GM13977 (cell line): Measurements from ENCODE around the gene ACSF3.

Experiments used
- DNase-seq: peaks from one replicate; pipeline ENCODE4 v3.0.0; 2012; ENCODE audit warnings: low spot score
- CTCF ChIP-seq: IDR thresholded peaks from 2 replicates; pipeline ENCODE4 v1.5.1; 2012; ENCODE audit warnings: mild to moderate bottlenecking, control low read depth; ENCODE audit not compliant: insufficient read depth; ENCODE audit errors: extremely low read depth, missing control alignments
- in situ Hi-C: fragments of 300-500 bp; cut with MboI; formaldehyde crosslinking; loops from one replicate; pipeline ENCODE4 v1.12.0; 2022; ENCODE audit warnings: low sequenced_read_pairs, low pct_unique_long_range_greater_than_20kb, mixed read lengths, inconsistent platforms; ENCODE audit not compliant: unreplicated experiment

Gene ACSF3

GRCh38 chr16:89114159-89114981 is 20.7 kb downstream of the ACSF3 start:
- no peak for DNase-seq
- no peak for TF ChIP-seq CTCF
- in situ Hi-C loops: no loop called here

DNA sequence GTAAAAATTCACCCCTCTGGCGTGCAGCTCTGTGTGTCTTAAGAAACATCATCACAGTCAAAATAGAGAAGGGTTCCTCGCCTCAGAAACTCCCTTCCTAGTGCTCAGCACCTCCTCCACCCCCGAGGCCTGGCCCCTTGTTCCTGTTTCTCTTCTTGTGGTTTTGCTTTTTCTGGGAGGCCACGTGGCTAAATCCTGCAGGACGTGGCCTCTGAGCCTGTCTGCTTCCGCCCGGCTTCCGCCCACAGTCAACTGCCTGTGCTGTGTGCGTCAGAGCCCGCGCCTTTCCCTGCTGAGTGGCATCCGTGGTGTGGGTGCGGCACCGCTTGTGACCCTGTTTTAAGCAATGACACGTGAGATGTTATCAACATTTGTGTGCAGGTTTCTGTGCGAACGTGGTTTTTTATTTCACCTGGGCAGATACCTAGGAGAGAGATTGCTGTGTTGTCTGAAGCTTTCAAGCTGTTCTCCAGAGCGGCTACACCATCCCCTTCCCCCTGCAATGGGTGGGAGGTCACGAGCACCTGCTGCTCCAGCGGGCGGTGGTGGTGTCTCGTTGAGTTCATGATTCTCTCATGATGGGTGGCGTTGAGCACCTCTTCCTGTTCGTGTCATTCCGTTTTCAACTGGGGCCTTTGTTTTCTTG is 21.7 kb downstream of the ACSF3 start:
- DNase-seq: peak; percentile 80
- no peak for TF ChIP-seq CTCF
- in situ Hi-C loops: no loop called here

DNA sequence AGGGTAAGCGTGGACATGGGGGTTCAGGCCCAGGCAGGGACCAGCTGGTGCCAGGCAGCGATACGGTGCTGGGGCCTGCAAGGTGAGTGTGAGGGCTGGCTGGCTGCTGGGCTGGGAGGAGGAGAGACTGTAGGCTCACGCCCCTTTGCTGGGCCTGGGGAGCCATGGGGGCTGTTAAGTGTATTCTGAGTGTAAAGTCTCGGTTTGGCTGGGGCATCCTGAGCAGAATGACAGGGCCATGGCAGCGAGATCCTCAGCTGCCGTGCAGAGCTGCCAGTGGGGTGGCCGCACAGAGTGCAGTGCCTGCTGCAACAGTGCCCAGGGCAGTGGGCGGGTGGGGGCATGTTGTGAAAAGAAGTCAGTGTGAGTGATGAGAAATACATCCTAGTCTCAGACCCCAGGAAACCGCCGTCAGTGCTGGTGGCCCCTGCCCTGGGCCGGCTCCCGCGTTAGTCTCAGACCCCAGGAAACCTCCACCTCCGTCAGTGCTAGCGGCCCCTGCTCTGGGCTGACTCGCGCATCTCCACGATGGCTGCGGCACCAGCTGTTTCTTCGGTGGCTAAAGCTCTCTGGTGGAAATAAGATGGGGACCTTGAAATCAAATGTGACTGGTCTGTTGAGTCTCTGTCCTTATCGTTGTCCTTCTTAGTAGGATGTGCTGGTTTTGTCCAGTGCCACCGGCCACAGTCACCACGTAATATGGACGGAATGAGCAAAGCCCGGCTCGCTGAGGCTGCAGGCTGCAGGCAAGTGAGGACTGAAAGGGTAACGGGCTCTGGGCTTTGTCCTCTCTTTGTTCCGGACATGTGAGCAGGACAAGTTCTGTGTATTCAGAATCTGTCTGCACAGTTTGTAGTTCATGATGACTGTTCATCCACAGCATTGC is 22.9 kb downstream of the ACSF3 start:
- in situ Hi-C loops: no loop called here
- no peak for TF ChIP-seq CTCF
- DNase-seq: no peak

GRCh38 chr16:89117227-89117974 is 23.7 kb downstream of the ACSF3 start:
- TF ChIP-seq CTCF: no peak
- no peak for DNase-seq
- in situ Hi-C loops: no loop called here

GRCh38 chr16:89117975-89118289 is 24.3 kb downstream of the ACSF3 start:
- no peak for DNase-seq
- in situ Hi-C loops: no loop called here
- TF ChIP-seq CTCF: no peak

DNA sequence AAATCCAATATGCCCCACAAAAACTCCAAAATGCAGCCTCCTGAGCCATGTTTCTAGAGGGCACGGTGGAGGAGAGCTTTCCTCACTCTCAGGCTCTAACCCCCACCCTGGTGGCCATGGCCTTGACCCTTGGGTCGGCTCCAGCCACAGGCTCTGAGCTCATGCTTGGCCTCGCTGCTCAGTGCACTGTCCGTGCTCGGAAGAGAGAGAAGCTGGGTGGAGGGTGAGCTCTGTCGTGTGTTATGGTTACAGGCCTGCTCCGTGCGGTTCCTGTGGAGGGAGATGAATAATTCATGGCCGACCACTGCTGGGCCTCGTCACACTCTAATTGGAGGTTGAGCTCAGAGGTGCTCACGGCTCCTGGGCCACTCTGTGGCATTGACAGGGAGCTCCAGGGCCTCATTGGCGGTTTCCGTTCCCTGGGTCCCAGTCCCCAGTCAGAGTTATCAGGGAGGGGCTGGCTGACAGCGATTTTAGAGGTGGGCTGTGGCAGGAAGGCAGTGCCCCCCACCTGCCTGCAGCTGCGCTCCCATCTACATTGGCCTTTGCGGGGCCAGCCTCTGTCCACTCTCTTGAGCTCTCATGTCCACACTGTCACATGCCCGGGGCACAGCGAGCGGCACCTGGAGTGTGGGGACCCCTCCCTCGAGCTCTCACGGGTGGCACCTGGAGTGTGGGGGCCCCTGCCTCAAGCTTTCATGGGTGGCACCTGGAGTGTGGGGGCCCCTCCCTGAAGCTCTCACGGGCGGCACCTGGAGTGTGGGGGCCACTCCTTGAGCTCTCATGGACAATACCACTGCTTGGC is 24.9 kb downstream of the ACSF3 start:
- in situ Hi-C loops: no loop called here
- TF ChIP-seq CTCF: no peak

More for the DNA sequence above, 24.9 kb downstream of the ACSF3 start:
- DNase-seq: no peak
